ENCODE measurements around the gene NNMT. TPM values are rescaled to one million over a fixed set of nuclear protein-coding genes. Genes with fewer than 3 reads are reported as not detected.

Gene NNMT
- total RNA-seq, 1 experiment from 2014 or later: not detected

- TF ChIP-seq ZBTB33 (IDR thresholded peaks at IDR 0.05; ENCODE audit: extremely low read depth, insufficient replicate concordance, low read length): no peak
- no peak for TF ChIP-seq POLR2A (IDR thresholded peaks at IDR 0.05; ENCODE audit: borderline replicate concordance, extremely low read depth, insufficient read depth, insufficient read length)
- TF ChIP-seq CBX3 (IDR thresholded peaks at IDR 0.05; ENCODE audit: low read depth): no peak
- TF ChIP-seq RAD21 (IDR thresholded peaks at IDR 0.05; ENCODE audit: low read depth): no peak
- no peak for TF ChIP-seq ATF3 (IDR thresholded peaks at IDR 0.05)
- TF ChIP-seq EZH2phosphoT487 (IDR thresholded peaks at IDR 0.05; ENCODE audit: borderline replicate concordance): no peak
- no peak for TF ChIP-seq REST (IDR thresholded peaks at IDR 0.05; ENCODE audit: low read depth)
- TF ChIP-seq SIN3A (IDR thresholded peaks at IDR 0.05; ENCODE audit: low read depth): no peak
- no peak for TF ChIP-seq MAX (IDR thresholded peaks at IDR 0.05)
- TF ChIP-seq EGR1 (IDR thresholded peaks at IDR 0.05; ENCODE audit: low read depth): no peak
- TF ChIP-seq TCF7L2 (IDR thresholded peaks at IDR 0.05; ENCODE audit: borderline replicate concordance, extremely low read depth, insufficient read depth, insufficient read length): no peak
- TF ChIP-seq EZH2 (IDR thresholded peaks at IDR 0.05): no peak
- no peak for TF ChIP-seq SP1 (IDR thresholded peaks at IDR 0.05; ENCODE audit: low read depth)
- Histone ChIP-seq H3K27me3 (ENCODE audit: insufficient read depth, low read length) (no peaks in the 10 kb centered on the region), H3K4me1 (ENCODE audit: control insufficient read depth in 1 of 2, insufficient read depth in 2 of 2, low read length in 2 of 2) (no peaks in the 10 kb centered on the region), H3K9ac (ENCODE audit: low read length) (no peak overlapping the region), H3K79me2 (ENCODE audit: insufficient read depth, low read length) (no peaks in the 10 kb centered on the region), H3K9me3 (ENCODE audit: control insufficient read depth in 1 of 2, insufficient read depth in 1 of 2, low read depth in 1 of 2, low read length in 2 of 2) (no peaks in the 10 kb centered on the region), H3K4me3 (replicated peaks in 1 of 2; ENCODE audit: low read depth in 1 of 2, low read length in 2 of 2) (no peak overlapping the region), H3K36me3 (ENCODE audit: control insufficient read depth in 1 of 2, insufficient read depth in 2 of 2, low read length in 2 of 2) (no peaks in the 10 kb centered on the region), H3K27ac (ENCODE audit: low read depth, low read length) (no peak overlapping the region), H4K20me1 (ENCODE audit: insufficient read depth) (no peaks in the 10 kb centered on the region; the same call in 1 of the 2 replicates), H3K4me2 (ENCODE audit: low read length) (no peak overlapping the region), H2AFZ (ENCODE audit: low read depth, low read length, poor library complexity, severe bottlenecking) (peak overlapping the region; percentile 26), H3K9me2 (ENCODE audit: insufficient read depth) (peaks cover 4% of the 10 kb centered on the region; the same call in 1 of the 2 replicates)
- ATAC-seq: no peak
- ChIA-PET CTCF (no interaction called here), RAD21 (ENCODE audit: low non-redundant PET in 1 of 2, low total read pairs in 2 of 2, uncharacterized antibody in 2 of 2, unreplicated experiment in 2 of 2) (no interaction called here), POLR2A (no interaction called here)
- BruUV-seq (replicated peaks): no TSS peak
- intact Hi-C loops (cut with micrococcal nuclease): loop anchor here (5.0 to 10.0 kb wide), 4 partner anchors 52 to 1929 kb away; no protein-coding TSS in a partner anchor
- no peak for DNase-seq (ENCODE audit: low read depth, low spot score)
Observed at GRCh38 chr11:114345575-114346222, 49.5 kb downstream of the NNMT start.

Measured in HCT116 (cell line).